GM19438 (cell line): ENCODE measurements around the gene LDHAL6B.

Source experiments
- ATAC-seq: cut with Tn5 transposase; IDR thresholded peaks from one replicate; pipeline ENCODE4 v1.9.1; 2021; ENCODE audit warnings: low read depth; ENCODE audit not compliant: unreplicated experiment

Gene LDHAL6B

DNA sequence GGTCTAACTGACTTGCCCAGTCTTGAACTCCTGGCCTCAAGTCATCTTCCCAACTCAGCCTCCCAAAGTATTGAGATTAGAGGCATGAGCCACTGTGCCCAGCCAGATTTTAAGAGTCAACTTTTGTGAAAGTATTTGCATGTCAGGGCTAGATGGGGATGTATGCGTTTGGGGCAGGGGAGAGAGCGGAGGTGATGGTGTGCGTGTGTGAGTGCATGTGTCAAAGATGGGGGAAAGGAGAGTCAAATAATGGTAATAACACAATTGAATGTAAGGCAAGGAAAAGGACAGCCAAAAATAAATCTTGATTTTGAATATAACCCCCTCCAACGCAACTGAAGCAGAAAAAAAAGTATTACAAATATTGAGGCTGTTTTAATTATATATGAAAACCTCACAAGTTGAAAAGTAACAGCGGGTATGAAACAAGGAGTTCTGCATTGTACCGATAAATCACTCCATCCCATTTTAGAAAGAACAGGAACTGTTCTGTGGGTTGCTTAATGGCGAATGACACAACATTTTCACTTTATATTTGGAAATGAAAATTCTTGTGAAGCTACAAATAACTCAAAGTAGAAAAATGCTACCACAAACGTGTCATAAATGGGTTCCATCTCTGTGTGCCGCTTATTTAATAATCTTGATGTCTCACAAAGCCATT lies 29.9 kb upstream of the LDHAL6B start:
- no peak for ATAC-seq

GRCh38 chr15:59177317-59177660 lies 29.4 kb upstream of the LDHAL6B start:
- ATAC-seq = no peak

DNA sequence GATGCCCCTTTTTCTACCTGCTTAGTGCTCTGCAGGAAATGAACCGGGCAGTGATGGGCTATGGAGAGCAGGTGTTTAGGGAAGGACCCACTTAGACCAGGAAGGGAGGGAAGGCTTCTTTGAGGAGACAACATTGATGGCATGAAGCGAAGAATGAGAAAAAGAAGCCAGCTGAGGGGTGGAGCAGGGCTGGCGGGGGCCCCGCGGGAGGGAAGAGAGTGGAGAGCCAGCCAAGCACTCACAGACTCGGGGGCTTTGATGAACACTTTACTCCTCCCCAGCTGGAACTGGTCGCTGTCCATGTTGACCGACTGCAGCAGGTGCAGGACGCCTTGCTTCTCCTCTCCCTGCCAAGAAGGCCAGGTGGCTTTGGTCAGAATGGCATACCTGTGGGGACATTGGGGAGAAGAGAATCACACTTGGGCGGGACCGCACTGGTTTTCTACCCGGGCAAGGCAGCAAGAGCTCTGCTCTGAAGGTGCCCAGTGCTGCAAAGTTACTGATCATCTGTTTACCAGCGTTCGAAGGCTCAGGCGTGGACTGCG lies 28.4 kb upstream of the LDHAL6B start:
- no peak for ATAC-seq

DNA sequence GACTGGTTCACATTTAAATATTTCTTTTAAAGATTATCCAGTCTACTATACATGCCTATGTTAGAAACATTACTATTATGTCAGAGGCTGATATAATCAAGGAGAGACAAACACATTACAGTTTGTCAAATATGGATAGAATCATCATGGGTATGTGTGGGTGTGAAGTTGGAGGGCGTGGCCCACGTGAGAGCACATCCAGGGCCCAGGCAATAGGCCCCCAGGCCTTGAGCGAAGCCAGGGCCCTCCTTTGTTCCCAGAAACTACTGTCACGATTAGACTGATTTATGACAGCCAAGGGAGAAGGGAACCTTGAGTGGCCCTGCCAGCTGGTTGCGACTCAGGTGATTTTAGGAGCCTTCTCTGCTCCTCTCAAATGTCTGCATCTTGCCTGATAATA lies 26.9 kb upstream of the LDHAL6B start:
- no peak for ATAC-seq

GRCh38 chr15:59180945-59181600 lies 25.6 kb upstream of the LDHAL6B start:
- ATAC-seq = no peak

- no peak for ATAC-seq
Measured at GRCh38 chr15:59185725-59186124, 20.9 kb upstream of the LDHAL6B start.

GRCh38 chr15:59186501-59186900 lies 20.1 kb upstream of the LDHAL6B start:
- no peak for ATAC-seq

DNA sequence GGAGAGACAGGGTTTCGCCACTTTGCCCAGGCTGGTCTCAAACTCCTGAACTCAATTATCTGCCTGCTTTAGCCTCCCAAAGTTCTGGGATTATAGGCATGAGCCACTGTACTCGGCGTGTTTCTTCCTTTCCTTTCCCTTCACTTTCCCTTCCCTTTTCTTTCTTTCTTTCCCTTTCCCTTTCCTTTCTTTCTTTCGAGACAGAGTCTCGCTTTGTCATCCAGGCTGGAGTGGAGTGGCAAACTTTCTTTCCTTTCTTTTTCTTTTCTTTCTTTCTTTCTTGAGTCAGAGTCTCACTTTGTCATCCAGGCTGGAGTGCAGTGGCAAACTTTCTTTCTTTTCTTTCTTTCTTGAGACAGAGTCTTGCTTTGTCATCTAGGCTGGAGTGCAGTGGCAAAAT lies 17.4 kb upstream of the LDHAL6B start:
- ATAC-seq = no peak

DNA sequence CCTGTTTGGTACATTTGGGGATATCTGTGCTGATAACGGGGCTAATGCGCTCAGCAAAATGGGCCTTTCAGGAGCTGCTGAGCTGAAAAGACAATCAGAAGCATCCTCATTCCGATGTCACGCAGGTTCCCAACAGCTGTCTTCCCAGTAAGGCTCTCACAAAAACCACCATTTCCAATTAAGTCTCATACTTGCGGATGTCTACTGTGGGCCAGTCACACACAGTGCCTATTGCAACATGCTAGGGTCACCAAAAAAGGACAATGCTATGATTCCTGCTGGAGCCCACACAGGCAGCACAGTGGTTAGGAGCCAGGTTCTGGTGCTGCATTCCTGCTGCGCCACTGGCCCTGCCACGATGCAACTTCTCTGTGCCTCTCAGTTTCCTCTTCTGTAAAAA lies 16.4 kb upstream of the LDHAL6B start:
- no peak for ATAC-seq

DNA sequence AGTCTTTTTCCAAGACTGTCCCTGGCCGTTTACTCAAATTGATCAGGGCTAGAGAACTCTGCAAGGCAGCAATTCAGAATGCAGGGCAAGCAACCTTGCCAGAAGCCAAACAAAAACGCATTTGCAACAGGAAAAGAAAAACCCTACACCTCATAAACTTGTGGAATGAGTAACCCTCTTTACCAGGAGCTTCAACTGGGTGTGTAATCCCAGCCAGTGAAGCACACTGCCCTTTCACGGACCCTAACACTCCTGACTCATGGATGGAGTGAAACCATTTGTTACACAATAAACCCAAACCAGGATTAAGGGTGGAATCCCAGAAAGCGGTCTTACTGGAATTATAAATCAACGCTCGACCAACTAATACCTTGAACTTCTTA lies 14.8 kb upstream of the LDHAL6B start:
- ATAC-seq = no peak

- no peak for ATAC-seq
Measured at GRCh38 chr15:59194639-59195325, 11.9 kb upstream of the LDHAL6B start.

- ATAC-seq = no peak
Measured at GRCh38 chr15:59196416-59196815, 10.2 kb upstream of the LDHAL6B start.

- ATAC-seq = no peak
Measured at GRCh38 chr15:59197454-59197853, 9.2 kb upstream of the LDHAL6B start.

DNA sequence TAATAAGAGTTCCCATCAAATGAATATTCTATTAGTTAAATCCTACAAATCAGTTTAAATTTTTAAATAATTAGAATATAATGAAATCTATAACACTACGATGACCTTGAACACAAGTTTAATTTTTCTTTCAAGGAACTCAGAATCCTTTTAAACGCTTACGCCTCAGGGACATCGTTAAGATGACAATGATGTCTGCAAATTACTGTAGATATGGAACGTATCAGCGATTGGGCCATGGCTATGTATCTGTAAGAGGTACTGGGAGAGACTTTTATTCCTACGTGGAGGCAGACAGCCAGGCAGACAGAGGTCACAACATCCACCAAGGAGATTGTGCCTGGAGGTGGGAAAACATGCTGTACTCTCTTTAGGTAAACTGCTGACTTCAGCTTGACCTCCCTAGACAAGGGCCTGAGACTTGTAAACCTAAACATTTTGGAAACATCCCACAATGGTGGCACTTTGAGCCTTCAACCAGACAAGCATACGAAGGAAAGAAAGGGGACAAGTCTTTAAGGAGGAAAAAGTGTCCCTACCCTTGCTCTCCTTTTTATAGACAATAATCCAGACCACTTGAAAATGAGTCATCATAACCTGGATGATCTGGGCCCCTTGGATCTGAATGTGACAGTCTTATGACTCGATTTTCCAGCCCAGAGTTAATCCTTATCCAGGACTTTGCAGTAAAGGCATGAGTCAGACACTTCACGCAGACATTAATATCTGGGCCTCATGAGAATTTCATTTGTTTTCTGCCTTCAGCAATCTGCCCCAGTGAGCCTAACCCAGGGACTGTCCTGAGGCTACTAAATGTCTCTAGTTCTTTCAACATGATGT lies 6.8 kb upstream of the LDHAL6B start:
- no peak for ATAC-seq

GRCh38 chr15:59200560-59200959 lies 6.1 kb upstream of the LDHAL6B start:
- no peak for ATAC-seq

DNA sequence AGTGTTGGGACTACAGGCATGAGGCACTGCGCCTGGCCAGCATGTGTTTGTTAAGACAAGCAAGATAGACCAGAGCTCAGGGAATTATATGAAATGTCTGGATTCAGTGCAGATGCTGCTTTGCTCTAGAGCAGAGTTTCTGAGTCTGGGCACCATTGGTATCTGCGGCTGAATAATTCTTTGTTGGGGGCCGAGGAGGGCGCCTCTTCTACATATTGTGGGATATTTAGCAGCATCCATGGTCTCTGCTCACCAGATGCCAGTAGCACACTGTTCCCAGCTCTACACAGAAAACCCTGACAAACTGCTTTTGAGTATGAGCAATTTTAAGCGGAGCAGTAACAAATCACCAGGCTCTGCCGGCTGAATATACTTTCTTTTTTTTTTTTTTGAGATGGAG lies 3.6 kb upstream of the LDHAL6B start:
- ATAC-seq = no peak

- ATAC-seq = no peak
Measured at GRCh38 chr15:59203657-59204056, 3.0 kb upstream of the LDHAL6B start.

GRCh38 chr15:59205839-59206622 lies 612 bp upstream of the LDHAL6B start:
- no peak for ATAC-seq

DNA sequence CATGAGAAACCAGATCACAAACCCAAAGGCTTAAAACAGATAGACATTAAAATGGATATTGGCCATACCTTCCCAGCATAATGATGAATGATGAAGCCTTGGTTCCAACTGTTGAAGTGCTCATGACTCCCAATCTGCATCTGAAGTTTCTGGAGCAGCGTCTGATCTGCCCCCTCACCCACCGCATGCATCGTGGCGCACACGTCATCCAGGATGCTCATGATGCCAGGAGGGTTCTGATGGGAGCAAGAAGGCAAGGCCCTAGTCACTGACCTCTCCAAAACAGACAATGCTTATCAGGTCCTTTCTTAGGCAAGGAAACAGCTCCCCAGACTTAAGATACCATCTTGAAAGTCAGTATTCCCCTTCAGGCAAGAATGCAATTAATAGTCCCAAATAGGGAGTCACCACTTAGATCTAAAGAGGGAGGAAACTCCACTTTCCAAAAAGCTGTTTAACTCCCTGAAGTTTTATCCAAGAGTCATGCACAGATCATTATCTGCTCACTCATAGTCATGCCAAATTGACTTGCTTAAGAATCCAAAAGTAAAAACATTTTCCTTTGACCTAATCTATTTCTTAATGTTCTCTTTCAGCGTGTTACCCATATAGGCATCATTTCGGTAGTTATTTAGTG lies 2.1 kb downstream of the LDHAL6B start:
- no peak for ATAC-seq

GRCh38 chr15:59210186-59210585 lies 3.5 kb downstream of the LDHAL6B start:
- ATAC-seq = no peak
